ENCODE data around the gene TESK2.

- TF ChIP-seq CTCF (IDR thresholded peaks at IDR 0.05) (no peak), POLR2A (IDR thresholded peaks at IDR 0.05) (no peak)
These were observed 7.3 kb upstream of the TESK2 start for GRCh38 chr1:45498279-45498678.

All from Peyer's patch (tissue), 4 donors.